K562 (cell line): ENCODE measurements around the gene GLB1L. TPM values are rescaled to one million over a fixed set of nuclear protein-coding genes. Genes with fewer than 3 reads are reported as not detected.

Experiments
- CBFB ChIP-seq: sonication (generic); formaldehyde crosslinking; IDR thresholded peaks from 2 replicates; pipeline ENCODE4 v1.4.0; 2020; ENCODE audit warnings: mild to moderate bottlenecking, missing genetic modification reagents
- DMBX1 ChIP-seq: fragments of 250-450 bp; sonication (Bioruptor Pico); IDR thresholded peaks from 2 replicates; pipeline ENCODE4 v1.8.0; 2022; ENCODE audit warnings: inconsistent platforms, mild to moderate bottlenecking, moderate library complexity, borderline replicate concordance
- EP400 ChIP-seq: fragments of 450-650 bp; IDR thresholded peaks from 2 replicates; pipeline ENCODE4 v1.6.1; 2017; ENCODE audit warnings: antibody characterized with exemption, mild to moderate bottlenecking, moderate library complexity
- ETS1 ChIP-seq: conservative IDR thresholded peaks from 2 replicates; pipeline ENCODE4 v1.6.1; 2011; ENCODE audit warnings: low read depth, mild to moderate bottlenecking, low read length; ENCODE audit not compliant: control insufficient read depth
- FUS ChIP-seq: fragments of 200-400 bp; formaldehyde crosslinking; optimal IDR thresholded peaks from 2 replicates; pipeline ENCODE3; 2017; ENCODE audit warnings: low read depth, low read length
- GABPA ChIP-seq: fragments of 200-800 bp; sonication (Bioruptor generic); conservative IDR thresholded peaks from 2 replicates; pipeline ENCODE4 v1.6.1; 2016; ENCODE audit warnings: low read depth, missing genetic modification characterization, missing compliant biosample characterization
- HCFC1 ChIP-seq: IDR thresholded peaks from 2 replicates; pipeline ENCODE4 v1.6.1; 2012; ENCODE audit warnings: low read depth, low read length, improper control_type of control experiment
- HNRNPLL ChIP-seq: fragments of 200-400 bp; formaldehyde crosslinking; IDR thresholded peaks from 2 replicates; pipeline ENCODE4 v1.6.1; 2017; ENCODE audit warnings: low read length, low read depth, mild to moderate bottlenecking; ENCODE audit not compliant: poor library complexity, severe bottlenecking
- RBFOX2 ChIP-seq: fragments of 200-400 bp; formaldehyde crosslinking; IDR thresholded peaks from 2 replicates; pipeline ENCODE4 v1.6.1; 2017; ENCODE audit warnings: low read depth, mild to moderate bottlenecking, low read length, moderate library complexity
- SMARCA5 ChIP-seq: fragments of 450-650 bp; IDR thresholded peaks from 2 replicates; pipeline ENCODE4 v1.6.1; 2016
- SMC3 ChIP-seq: conservative IDR thresholded peaks from 2 replicates; pipeline ENCODE4 v1.6.1; 2011; ENCODE audit warnings: low read depth, low read length, improper control_type of control experiment; ENCODE audit not compliant: insufficient read depth
- YBX1 ChIP-seq: fragments of 450-650 bp; IDR thresholded peaks from 2 replicates; pipeline ENCODE4 v1.7.1; 2016; ENCODE audit warnings: mild to moderate bottlenecking
- ZNF57 ChIP-seq: fragments of 450-650 bp; formaldehyde crosslinking; IDR thresholded peaks from 2 replicates; pipeline ENCODE4 v1.4.0; 2020; ENCODE audit warnings: mild to moderate bottlenecking, moderate library complexity
- polyA plus RNA-seq, 8 experiments: library from polyadenylated mRNA; depleted of rRNA in 4 of 8; stranded (reverse) in 5 of 8; unstranded in 3 of 8; fragments of >200 nt; fragmentation: Nextera tagmentation in 2 of 8; fragmentation: Illumina TruSeq in 1 of 8; extraction: Ambion mirVana in 2 of 8; extraction: Trizol in 1 of 8; gene quantifications; 2 replicates each; pipeline versions ENCODE4 v1.2.1 to v1.2.3, GENCODE V29; 2011 to 2014; ENCODE audit warnings: inconsistent platforms in 1 of 8, missing spikeins in 1 of 8
- total RNA-seq, 7 experiments: library from RNA; depleted of rRNA in 6 of 7; stranded (reverse); fragments of >200 nt in 6 of 7; fragmentation: Illumina TruSeq in 2 of 7; extraction: Trizol in 2 of 7; gene quantifications; 2 replicates each; pipeline versions ENCODE4 v1.2.1 to v1.2.3, GENCODE V29; 2011 to 2021; ENCODE audit warnings: low replicate concordance in 1 of 7
- TF ChIP-seq, protein P1 (sequence below): sonication (generic); formaldehyde crosslinking; IDR thresholded peaks from 2 replicates; pipeline ENCODE4 v1.8.0; 2022; ENCODE audit warnings: mild to moderate bottlenecking, missing genetic modification reagents
- TF ChIP-seq, protein P2 (sequence below): fragments of 250-450 bp; sonication (Bioruptor Pico); IDR thresholded peaks from 2 replicates; pipeline ENCODE4 v1.8.0; 2022; ENCODE audit warnings: moderate library complexity, mild to moderate bottlenecking, inconsistent platforms
- TF ChIP-seq, protein P3 (sequence below): IDR thresholded peaks from 3 replicates; pipeline ENCODE4 v1.6.1; 2011; ENCODE audit warnings: borderline replicate concordance, mild to moderate bottlenecking, moderate library complexity; ENCODE audit not compliant: insufficient read length; ENCODE audit errors: extremely low read depth

Gene GLB1L
- total and polyA plus RNA-seq, 9 of the 15 experiments (the other 6 are each of a cell fraction or from before 2014, with no cell fraction given): 0.42 to 2.9 (median 2.5) TPM

GRCh38 chr2:219279151-219279915 is 34.1 kb upstream of the GLB1L start, which contains the start of gene DNAJB2 (continued):
- TF ChIP-seq ETS1: peak; percentile 97
- peak; percentile 92 for TF ChIP-seq HNRNPLL
- no peak for TF ChIP-seq YBX1
- TF ChIP-seq DMBX1: peak; percentile 96
- peak; percentile 30 for TF ChIP-seq SMC3
- no peak for TF ChIP-seq SMARCA5
- TF ChIP-seq EP400: peak; percentile 69
- peak; percentile 44 for TF ChIP-seq HCFC1
- peak; percentile 63; the same call in 1 of the 2 replicates for TF ChIP-seq GABPA (tag)
- TF ChIP-seq FUS: peak; percentile 45
- TF ChIP-seq, protein P1, sequence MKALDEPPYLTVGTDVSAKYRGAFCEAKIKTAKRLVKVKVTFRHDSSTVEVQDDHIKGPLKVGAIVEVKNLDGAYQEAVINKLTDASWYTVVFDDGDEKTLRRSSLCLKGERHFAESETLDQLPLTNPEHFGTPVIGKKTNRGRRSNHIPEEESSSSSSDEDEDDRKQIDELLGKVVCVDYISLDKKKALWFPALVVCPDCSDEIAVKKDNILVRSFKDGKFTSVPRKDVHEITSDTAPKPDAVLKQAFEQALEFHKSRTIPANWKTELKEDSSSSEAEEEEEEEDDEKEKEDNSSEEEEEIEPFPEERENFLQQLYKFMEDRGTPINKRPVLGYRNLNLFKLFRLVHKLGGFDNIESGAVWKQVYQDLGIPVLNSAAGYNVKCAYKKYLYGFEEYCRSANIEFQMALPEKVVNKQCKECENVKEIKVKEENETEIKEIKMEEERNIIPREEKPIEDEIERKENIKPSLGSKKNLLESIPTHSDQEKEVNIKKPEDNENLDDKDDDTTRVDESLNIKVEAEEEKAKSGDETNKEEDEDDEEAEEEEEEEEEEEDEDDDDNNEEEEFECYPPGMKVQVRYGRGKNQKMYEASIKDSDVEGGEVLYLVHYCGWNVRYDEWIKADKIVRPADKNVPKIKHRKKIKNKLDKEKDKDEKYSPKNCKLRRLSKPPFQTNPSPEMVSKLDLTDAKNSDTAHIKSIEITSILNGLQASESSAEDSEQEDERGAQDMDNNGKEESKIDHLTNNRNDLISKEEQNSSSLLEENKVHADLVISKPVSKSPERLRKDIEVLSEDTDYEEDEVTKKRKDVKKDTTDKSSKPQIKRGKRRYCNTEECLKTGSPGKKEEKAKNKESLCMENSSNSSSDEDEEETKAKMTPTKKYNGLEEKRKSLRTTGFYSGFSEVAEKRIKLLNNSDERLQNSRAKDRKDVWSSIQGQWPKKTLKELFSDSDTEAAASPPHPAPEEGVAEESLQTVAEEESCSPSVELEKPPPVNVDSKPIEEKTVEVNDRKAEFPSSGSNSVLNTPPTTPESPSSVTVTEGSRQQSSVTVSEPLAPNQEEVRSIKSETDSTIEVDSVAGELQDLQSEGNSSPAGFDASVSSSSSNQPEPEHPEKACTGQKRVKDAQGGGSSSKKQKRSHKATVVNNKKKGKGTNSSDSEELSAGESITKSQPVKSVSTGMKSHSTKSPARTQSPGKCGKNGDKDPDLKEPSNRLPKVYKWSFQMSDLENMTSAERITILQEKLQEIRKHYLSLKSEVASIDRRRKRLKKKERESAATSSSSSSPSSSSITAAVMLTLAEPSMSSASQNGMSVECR (CRISPR knock-in tag): peak; percentile 87
- TF ChIP-seq, protein P2, sequence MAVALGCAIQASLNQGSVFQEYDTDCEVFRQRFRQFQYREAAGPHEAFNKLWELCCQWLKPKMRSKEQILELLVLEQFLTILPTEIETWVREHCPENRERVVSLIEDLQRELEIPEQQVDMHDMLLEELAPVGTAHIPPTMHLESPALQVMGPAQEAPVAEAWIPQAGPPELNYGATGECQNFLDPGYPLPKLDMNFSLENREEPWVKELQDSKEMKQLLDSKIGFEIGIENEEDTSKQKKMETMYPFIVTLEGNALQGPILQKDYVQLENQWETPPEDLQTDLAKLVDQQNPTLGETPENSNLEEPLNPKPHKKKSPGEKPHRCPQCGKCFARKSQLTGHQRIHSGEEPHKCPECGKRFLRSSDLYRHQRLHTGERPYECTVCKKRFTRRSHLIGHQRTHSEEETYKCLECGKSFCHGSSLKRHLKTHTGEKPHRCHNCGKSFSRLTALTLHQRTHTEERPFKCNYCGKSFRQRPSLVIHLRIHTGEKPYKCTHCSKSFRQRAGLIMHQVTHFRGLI (CRISPR knock-in tag): peak; percentile 70; the same call in 1 of the 2 replicates
- TF ChIP-seq, protein P3, sequence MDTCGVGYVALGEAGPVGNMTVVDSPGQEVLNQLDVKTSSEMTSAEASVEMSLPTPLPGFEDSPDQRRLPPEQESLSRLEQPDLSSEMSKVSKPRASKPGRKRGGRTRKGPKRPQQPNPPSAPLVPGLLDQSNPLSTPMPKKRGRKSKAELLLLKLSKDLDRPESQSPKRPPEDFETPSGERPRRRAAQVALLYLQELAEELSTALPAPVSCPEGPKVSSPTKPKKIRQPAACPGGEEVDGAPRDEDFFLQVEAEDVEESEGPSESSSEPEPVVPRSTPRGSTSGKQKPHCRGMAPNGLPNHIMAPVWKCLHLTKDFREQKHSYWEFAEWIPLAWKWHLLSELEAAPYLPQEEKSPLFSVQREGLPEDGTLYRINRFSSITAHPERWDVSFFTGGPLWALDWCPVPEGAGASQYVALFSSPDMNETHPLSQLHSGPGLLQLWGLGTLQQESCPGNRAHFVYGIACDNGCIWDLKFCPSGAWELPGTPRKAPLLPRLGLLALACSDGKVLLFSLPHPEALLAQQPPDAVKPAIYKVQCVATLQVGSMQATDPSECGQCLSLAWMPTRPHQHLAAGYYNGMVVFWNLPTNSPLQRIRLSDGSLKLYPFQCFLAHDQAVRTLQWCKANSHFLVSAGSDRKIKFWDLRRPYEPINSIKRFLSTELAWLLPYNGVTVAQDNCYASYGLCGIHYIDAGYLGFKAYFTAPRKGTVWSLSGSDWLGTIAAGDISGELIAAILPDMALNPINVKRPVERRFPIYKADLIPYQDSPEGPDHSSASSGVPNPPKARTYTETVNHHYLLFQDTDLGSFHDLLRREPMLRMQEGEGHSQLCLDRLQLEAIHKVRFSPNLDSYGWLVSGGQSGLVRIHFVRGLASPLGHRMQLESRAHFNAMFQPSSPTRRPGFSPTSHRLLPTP: no peak
- no peak for TF ChIP-seq ZNF57 (CRISPR knock-in tag)
- peak; percentile 65; the same call in 1 of the 2 replicates for TF ChIP-seq RBFOX2
- TF ChIP-seq CBFB (CRISPR knock-in tag): 0 out of 2 replicates have a peak, but pooled peaks have one; percentile 38
